AG10803 (cell line): Measurements from ENCODE around the gene CFL1.
"Not testable (repeated sequence)": the region's sequence is repeated elsewhere in the genome, so short reads cannot be mapped to it uniquely, and the experiment has no call there.

Experiments used
- DNase-seq: peaks from one replicate; pipeline ENCODE4 v3.0.0; 2010; ENCODE audit warnings: low read depth
- H3K4me3 ChIP-seq: 2 replicates; pipeline ENCODE4 v1.5.1; 2011; ENCODE audit warnings: mild to moderate bottlenecking, low read length, control low read depth
- TF ChIP-seq, protein P1 (sequence below): conservative IDR thresholded peaks from 2 replicates; pipeline ENCODE4 v1.5.1; 2011; ENCODE audit warnings: mild to moderate bottlenecking, low read length, control low read depth, inconsistent platforms

The CFL1 gene

DNA sequence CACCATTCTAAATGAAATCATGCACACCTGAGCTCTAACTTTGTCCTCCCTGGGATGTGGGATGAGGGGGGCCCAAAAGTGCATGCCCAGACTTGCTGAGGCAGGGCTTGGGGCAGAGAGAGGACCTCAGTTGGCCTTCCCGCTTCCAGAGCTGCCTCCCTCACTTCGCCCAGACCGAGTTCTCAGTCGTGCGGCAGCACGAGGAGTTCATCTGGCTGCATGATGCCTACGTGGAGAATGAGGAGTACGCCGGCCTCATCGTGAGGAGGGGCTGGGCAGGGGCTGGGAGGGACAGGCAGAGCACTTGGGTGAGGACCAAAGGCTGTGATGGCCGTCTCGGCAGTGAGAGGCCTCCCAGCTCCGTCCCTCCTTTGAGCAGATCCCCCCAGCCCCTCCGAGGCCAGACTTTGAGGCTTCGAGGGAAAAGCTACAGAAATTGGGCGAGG is 8.2 kb downstream of the CFL1 start:
- DNase-seq = no peak
- no peak overlapping the region for H3K4me3 ChIP-seq
- TF ChIP-seq, protein P1, sequence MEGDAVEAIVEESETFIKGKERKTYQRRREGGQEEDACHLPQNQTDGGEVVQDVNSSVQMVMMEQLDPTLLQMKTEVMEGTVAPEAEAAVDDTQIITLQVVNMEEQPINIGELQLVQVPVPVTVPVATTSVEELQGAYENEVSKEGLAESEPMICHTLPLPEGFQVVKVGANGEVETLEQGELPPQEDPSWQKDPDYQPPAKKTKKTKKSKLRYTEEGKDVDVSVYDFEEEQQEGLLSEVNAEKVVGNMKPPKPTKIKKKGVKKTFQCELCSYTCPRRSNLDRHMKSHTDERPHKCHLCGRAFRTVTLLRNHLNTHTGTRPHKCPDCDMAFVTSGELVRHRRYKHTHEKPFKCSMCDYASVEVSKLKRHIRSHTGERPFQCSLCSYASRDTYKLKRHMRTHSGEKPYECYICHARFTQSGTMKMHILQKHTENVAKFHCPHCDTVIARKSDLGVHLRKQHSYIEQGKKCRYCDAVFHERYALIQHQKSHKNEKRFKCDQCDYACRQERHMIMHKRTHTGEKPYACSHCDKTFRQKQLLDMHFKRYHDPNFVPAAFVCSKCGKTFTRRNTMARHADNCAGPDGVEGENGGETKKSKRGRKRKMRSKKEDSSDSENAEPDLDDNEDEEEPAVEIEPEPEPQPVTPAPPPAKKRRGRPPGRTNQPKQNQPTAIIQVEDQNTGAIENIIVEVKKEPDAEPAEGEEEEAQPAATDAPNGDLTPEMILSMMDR = no peak

DNA sequence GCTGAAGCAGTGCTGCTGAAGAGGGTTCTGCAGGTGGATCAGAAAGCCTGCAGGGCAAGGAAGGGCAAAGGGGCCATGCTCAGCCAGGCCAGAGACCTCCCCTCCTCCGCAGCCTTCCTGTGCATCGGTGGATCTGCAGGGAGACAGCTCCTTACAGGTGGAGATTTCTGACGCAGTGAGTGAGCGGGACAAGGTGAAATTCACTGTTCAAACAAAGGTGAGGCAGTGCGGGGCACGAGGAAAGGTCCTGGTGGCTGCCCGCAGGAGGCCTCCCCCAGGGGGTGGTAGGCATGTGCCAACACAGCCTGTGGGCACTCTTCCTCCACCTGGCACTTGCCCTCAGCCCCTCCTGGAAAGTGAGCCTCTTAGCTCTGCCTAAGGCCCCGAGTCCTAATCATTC is 8.6 kb downstream of the CFL1 start:
- H3K4me3 ChIP-seq = no peak overlapping the region
- TF ChIP-seq, protein P1 = no peak
- no peak for DNase-seq

DNA sequence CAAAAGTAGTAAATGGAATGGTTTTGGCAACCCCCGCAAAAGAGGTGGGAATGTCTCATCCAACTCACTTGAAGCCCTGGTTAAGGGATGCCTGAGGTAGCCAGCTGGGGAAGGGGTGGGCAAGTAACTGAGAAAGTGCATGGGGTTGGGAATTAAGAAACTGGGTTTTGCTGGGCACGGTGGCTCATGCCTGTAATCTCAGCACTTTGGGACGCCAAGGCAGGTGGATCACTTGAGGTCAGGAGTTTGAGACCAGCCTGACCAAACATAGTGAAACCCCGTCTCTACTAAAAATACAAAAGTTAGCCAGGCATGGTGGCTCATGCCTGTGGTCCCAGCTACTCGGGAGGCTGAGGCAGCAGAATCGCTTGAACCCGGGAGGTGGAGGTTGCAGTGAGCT is 9.3 kb downstream of the CFL1 start:
- H3K4me3 ChIP-seq, DNase-seq: not testable (repeated sequence)

DNA sequence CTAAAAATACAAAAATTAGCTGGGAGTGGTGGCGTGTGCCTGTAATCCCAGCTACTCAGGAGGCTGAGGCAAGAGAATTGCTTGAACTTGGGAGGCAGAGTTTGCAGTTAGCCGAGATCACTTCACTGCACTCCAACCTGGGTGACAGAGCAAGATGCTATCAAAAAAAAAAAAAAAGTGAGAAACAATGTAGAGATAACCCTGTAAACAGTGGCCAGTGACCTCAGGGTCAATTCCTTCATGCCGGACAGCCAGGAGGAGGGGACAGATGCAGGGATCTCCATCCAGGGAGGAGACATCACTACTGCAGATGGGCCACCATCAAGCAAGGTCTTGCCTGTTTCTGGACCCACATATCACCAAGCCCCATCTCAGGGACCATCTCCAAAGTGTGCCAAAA is 10.2 kb downstream of the CFL1 start:
- no peak overlapping the region for H3K4me3 ChIP-seq

DNA sequence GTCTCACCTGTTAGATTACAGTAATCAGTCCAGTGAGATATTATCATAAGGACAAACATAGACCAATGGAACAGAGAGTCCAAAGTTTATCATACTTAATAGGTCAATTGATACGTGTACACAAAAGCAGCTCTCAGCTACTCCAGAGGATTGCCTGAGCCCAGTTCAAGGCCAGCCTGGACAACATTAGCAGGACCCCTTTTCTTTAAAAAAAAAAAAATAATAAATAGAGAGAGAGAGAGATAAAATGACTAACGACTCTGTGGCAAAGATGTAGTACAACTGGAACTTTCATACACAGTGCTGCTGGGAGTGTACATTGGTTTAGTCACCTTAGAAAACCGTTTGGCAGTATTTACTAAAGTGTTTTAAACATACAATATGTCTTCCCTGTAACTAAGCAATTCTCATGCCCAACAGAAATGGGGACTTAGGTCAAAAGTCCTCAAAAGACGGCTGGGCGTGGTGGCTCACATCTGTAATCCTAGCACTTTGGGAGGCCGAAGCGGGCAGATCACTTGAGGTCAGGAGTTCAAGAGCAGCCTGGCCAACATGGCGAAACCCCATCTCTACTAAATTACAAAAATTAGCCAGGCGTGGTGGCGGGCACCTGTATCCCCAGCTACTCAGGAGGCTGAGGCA is 13.6 kb downstream of the CFL1 start:
- H3K4me3 ChIP-seq = no peak overlapping the region
- DNase-seq = no peak
- TF ChIP-seq, protein P1 = no peak

More for the DNA sequence above, 10.2 kb downstream of the CFL1 start:
- no peak for DNase-seq
- TF ChIP-seq, protein P1 = no peak

DNA sequence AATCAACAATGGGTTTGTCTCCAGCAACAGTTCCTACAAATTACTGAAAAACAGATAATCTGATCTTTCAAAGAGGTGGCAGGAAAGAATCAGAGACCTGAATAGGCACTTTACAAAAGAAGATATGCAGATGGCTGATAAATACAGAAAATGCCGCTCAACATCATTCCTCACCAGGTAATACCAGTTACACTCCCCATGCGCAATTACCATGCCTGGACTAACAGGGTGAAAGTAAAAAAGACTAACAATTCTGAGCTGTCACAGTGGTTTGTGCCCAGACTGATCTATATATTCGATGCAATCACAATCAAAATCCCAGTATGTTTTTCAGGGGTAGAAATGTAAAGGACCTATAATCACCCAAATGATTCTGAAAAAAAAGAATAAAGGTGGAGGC is 14.2 kb downstream of the CFL1 start:
- TF ChIP-seq, protein P1 = no peak
- DNase-seq = no peak
- no peak overlapping the region for H3K4me3 ChIP-seq

DNA sequence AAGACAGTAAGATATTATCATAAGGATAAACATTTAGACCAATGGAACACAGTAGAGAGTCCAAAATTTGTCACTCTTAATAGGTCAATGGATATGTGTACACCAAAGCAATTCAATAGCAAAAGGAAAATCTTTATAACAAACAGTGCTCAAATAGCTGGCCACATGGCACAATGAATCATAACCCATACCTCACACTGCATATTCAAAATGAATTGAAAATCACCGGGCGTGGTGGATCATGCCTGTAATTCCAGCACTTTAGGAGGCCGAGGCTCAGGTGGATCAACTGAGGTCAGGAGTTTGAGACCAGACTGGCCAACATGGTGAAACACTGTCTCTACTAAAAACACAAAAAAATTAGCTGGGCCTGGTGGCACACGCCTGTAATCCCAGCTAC is 15.8 kb downstream of the CFL1 start:
- TF ChIP-seq, protein P1 = no peak
- no peak overlapping the region for H3K4me3 ChIP-seq
- no peak for DNase-seq
